ENCODE data around the gene GMFB.
"Not testable (repeated sequence)": the region's sequence is repeated elsewhere in the genome, so short reads cannot be mapped to it uniquely, and the experiment has no call there.

GMFB gene

GRCh38 chr14:54447231-54447692 is 41.5 kb downstream of the GMFB start:
- no peaks in the 10 kb centered on the region for H3K9me3 ChIP-seq (ENCODE audit: control insufficient read depth, low read length)
- H3K4me1 ChIP-seq (ENCODE audit: control insufficient read depth, insufficient read depth, low read length, poor library complexity, severe bottlenecking): peaks cover 9% of the 10 kb centered on the region
- no peaks in the 10 kb centered on the region for H3K36me3 ChIP-seq (ENCODE audit: control insufficient read depth, insufficient read depth, low read length)
- WGBS, 2 experiments (ENCODE audit: insufficient coverage in 2 of 2): 93 to 96% methylated on average over 6 to 8 of the region's 8 CpGs
- H3K27ac ChIP-seq (ENCODE audit: low read depth, low read length, severe bottlenecking): no peak overlapping the region
- H3K4me3 ChIP-seq (ENCODE audit: extremely low read depth, insufficient read depth, low read length, poor library complexity, severe bottlenecking): no peak overlapping the region

GRCh38 chr14:54446161-54446693 is 42.6 kb downstream of the GMFB start:
- H3K27ac ChIP-seq (ENCODE audit: low read depth, low read length, severe bottlenecking): no peak overlapping the region
- WGBS, 2 experiments (ENCODE audit: insufficient coverage in 2 of 2): 50 to 75% methylated on average over 1 to 3 of the region's 5 CpGs

GRCh38 chr14:54444681-54445080 is 44.1 kb downstream of the GMFB start:
- Histone ChIP-seq H3K36me3 (ENCODE audit: control insufficient read depth, insufficient read depth, low read length) (no peaks in the 10 kb centered on the region), H3K4me3 (ENCODE audit: extremely low read depth, insufficient read depth, low read length, poor library complexity, severe bottlenecking) (no peak overlapping the region), H3K9me3 (ENCODE audit: control insufficient read depth, low read length) (no peaks in the 10 kb centered on the region), H3K4me1 (ENCODE audit: control insufficient read depth, insufficient read depth, low read length, poor library complexity, severe bottlenecking) (peaks cover 5% of the 10 kb centered on the region), H3K27ac (ENCODE audit: low read depth, low read length, severe bottlenecking) (no peak overlapping the region)
- WGBS, 2 experiments (ENCODE audit: insufficient coverage in 2 of 2): 97% methylated on average over 7 of the region's 7 CpGs

More at GRCh38 chr14:54446161-54446693, 42.6 kb downstream of the GMFB start:
- Histone ChIP-seq H3K4me3 (ENCODE audit: extremely low read depth, insufficient read depth, low read length, poor library complexity, severe bottlenecking) (no peak overlapping the region), H3K9me3 (ENCODE audit: control insufficient read depth, low read length) (no peaks in the 10 kb centered on the region), H3K36me3 (ENCODE audit: control insufficient read depth, insufficient read depth, low read length) (no peaks in the 10 kb centered on the region), H3K4me1 (ENCODE audit: control insufficient read depth, insufficient read depth, low read length, poor library complexity, severe bottlenecking) (peaks cover 9% of the 10 kb centered on the region)

- WGBS, 2 experiments (ENCODE audit: insufficient coverage in 2 of 2): 91 to 93% methylated on average over 14 to 15 of the region's 18 CpGs
- peaks cover 5% of the 10 kb centered on the region for H3K4me1 ChIP-seq (ENCODE audit: control insufficient read depth, insufficient read depth, low read length, poor library complexity, severe bottlenecking)
- H3K36me3 ChIP-seq (ENCODE audit: control insufficient read depth, insufficient read depth, low read length): no peaks in the 10 kb centered on the region
- H3K9me3 ChIP-seq (ENCODE audit: control insufficient read depth, low read length): no peaks in the 10 kb centered on the region
- H3K4me3 ChIP-seq (ENCODE audit: extremely low read depth, insufficient read depth, low read length, poor library complexity, severe bottlenecking): no peak overlapping the region
- no peak overlapping the region for H3K27ac ChIP-seq (ENCODE audit: low read depth, low read length, severe bottlenecking)
Measured at GRCh38 chr14:54443981-54444380, 44.8 kb downstream of the GMFB start.

GRCh38 chr14:54442961-54443360 is 45.8 kb downstream of the GMFB start:
- not testable (repeated sequence) for H3K36me3 ChIP-seq (ENCODE audit: control insufficient read depth, insufficient read depth, low read length); H3K27ac ChIP-seq (ENCODE audit: low read depth, low read length, severe bottlenecking); H3K4me3 ChIP-seq (ENCODE audit: extremely low read depth, insufficient read depth, low read length, poor library complexity, severe bottlenecking); H3K4me1 ChIP-seq (ENCODE audit: control insufficient read depth, insufficient read depth, low read length, poor library complexity, severe bottlenecking); H3K9me3 ChIP-seq (ENCODE audit: control insufficient read depth, low read length)
- WGBS, 2 experiments (ENCODE audit: insufficient coverage in 2 of 2): 92 to 94% methylated on average over 6 to 11 of the region's 23 CpGs

GRCh38 chr14:54440873-54441868 is 47.6 kb downstream of the GMFB start, which contains the start of gene CNIH1:
Gene CNIH1, minus strand, starts transcription at chr14:54441374. Its CDS starts 47 bp downstream, at chr14:54441327.
- H3K36me3 ChIP-seq (ENCODE audit: control insufficient read depth, insufficient read depth, low read length): peaks cover 6% of the 10 kb centered on the region
- WGBS, 2 experiments (ENCODE audit: insufficient coverage in 2 of 2): 2 to 5% methylated on average over 42 to 53 of the region's 100 CpGs

GRCh38 chr14:54440476-54440872 is 48.3 kb downstream of the GMFB start:
- WGBS, 2 experiments (ENCODE audit: insufficient coverage in 2 of 2): 0% methylated on average over 1 of the region's 5 CpGs; no CpG with 5 or more reads in 1 of the 2 experiments
- no peaks in the 10 kb centered on the region for H3K9me3 ChIP-seq (ENCODE audit: control insufficient read depth, low read length)

More at GRCh38 chr14:54440873-54441868, 47.6 kb downstream of the GMFB start, which contains the start of gene CNIH1:
- peak within 1 kb of the TSS; percentile 98 for H3K27ac ChIP-seq (ENCODE audit: low read depth, low read length, severe bottlenecking)
- peaks cover 13% of the 10 kb centered on the region for H3K4me1 ChIP-seq (ENCODE audit: control insufficient read depth, insufficient read depth, low read length, poor library complexity, severe bottlenecking)
- H3K9me3 ChIP-seq (ENCODE audit: control insufficient read depth, low read length): no peaks in the 10 kb centered on the region
- H3K4me3 ChIP-seq (ENCODE audit: extremely low read depth, insufficient read depth, low read length, poor library complexity, severe bottlenecking): peak within 1 kb of the TSS; percentile 70

GRCh38 chr14:54440037-54440436 is 48.7 kb downstream of the GMFB start:
- Histone ChIP-seq H3K27ac (ENCODE audit: low read depth, low read length, severe bottlenecking) (peak overlapping the region; percentile 98), H3K4me3 (ENCODE audit: extremely low read depth, insufficient read depth, low read length, poor library complexity, severe bottlenecking) (peak overlapping the region; percentile 70), H3K36me3 (ENCODE audit: control insufficient read depth, insufficient read depth, low read length) (peaks cover 10% of the 10 kb centered on the region), H3K9me3 (ENCODE audit: control insufficient read depth, low read length) (no peaks in the 10 kb centered on the region), H3K4me1 (ENCODE audit: control insufficient read depth, insufficient read depth, low read length, poor library complexity, severe bottlenecking) (peaks cover 18% of the 10 kb centered on the region)
- 66 to 77% methylated on average over 6 of the region's 7 CpGs for WGBS, 2 experiments (ENCODE audit: insufficient coverage in 2 of 2)

More at GRCh38 chr14:54440476-54440872, 48.3 kb downstream of the GMFB start:
- Histone ChIP-seq H3K27ac (ENCODE audit: low read depth, low read length, severe bottlenecking) (peak overlapping the region; percentile 98), H3K36me3 (ENCODE audit: control insufficient read depth, insufficient read depth, low read length) (peaks cover 6% of the 10 kb centered on the region), H3K4me3 (ENCODE audit: extremely low read depth, insufficient read depth, low read length, poor library complexity, severe bottlenecking) (peak overlapping the region; percentile 70), H3K4me1 (ENCODE audit: control insufficient read depth, insufficient read depth, low read length, poor library complexity, severe bottlenecking) (peaks cover 14% of the 10 kb centered on the region)

GRCh38 chr14:54438703-54439102 is 50.1 kb downstream of the GMFB start:
- peaks cover 21% of the 10 kb centered on the region for H3K36me3 ChIP-seq (ENCODE audit: control insufficient read depth, insufficient read depth, low read length)
- H3K4me3 ChIP-seq (ENCODE audit: extremely low read depth, insufficient read depth, low read length, poor library complexity, severe bottlenecking): no peak overlapping the region
- 60% methylated on average over 2 of the region's 4 CpGs; no CpG with 5 or more reads in 1 of the 2 experiments for WGBS, 2 experiments (ENCODE audit: insufficient coverage in 2 of 2)
- H3K27ac ChIP-seq (ENCODE audit: low read depth, low read length, severe bottlenecking): no peak overlapping the region
- H3K9me3 ChIP-seq (ENCODE audit: control insufficient read depth, low read length): no peaks in the 10 kb centered on the region
- peaks cover 21% of the 10 kb centered on the region for H3K4me1 ChIP-seq (ENCODE audit: control insufficient read depth, insufficient read depth, low read length, poor library complexity, severe bottlenecking)

- peaks cover 21% of the 10 kb centered on the region for H3K36me3 ChIP-seq (ENCODE audit: control insufficient read depth, insufficient read depth, low read length)
- 94 to 100% methylated on average over 2 to 3 of the region's 4 CpGs for WGBS, 2 experiments (ENCODE audit: insufficient coverage in 2 of 2)
- not testable (repeated sequence) for H3K4me3 ChIP-seq (ENCODE audit: extremely low read depth, insufficient read depth, low read length, poor library complexity, severe bottlenecking); H3K9me3 ChIP-seq (ENCODE audit: control insufficient read depth, low read length); H3K27ac ChIP-seq (ENCODE audit: low read depth, low read length, severe bottlenecking)
- H3K4me1 ChIP-seq (ENCODE audit: control insufficient read depth, insufficient read depth, low read length, poor library complexity, severe bottlenecking): peaks cover 21% of the 10 kb centered on the region
Measured at GRCh38 chr14:54437954-54438353, 50.8 kb downstream of the GMFB start.

All from mesodermal cell (in vitro differentiated cells).